SU-DHL-6 (cell line): Measurements from ENCODE around the gene MRPS26.

ENCODE experiments used
- CTCF ChIP-seq: fragments of 200-600 bp; sonication (generic); IDR thresholded peaks from one replicate; pipeline ENCODE4 v1.5.1; 2017; ENCODE audit warnings: antibody characterized with exemption, mild to moderate bottlenecking, low read length, moderate library complexity; ENCODE audit not compliant: insufficient read depth, poor library complexity, severe bottlenecking
- EZH2phosphoT487 ChIP-seq: fragments of 200-600 bp; sonication (generic), shearing (Covaris generic); conservative IDR thresholded peaks from 2 replicates; pipeline ENCODE4 v1.6.1; 2018; ENCODE audit warnings: mild to moderate bottlenecking, antibody characterized with exemption, low read length, moderate library complexity, mixed read lengths

DNA sequence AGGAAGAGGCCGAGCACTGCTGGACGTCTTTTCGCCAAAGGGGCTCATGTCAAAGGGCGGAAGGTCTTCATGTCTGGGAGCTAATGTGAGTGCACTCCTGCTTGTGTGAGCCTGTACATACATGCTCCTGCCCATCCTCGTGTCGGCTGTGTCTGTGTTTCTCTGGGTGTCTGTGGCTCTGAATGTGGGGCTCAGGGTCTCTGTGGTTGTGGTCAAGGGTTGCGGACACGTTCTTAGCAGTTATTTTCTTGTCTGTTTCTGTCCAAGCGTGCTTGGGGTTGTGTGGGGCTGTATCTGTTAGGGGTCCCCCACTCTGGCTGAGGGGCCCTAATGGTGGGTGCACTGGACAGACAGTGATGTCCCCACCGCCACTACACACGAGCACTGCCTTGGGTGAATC is 35.8 kb downstream of the MRPS26 start:
- TF ChIP-seq CTCF (no peak), EZH2phosphoT487 (no peak)
